B cell (primary cell): ENCODE measurements around the gene KCNH6. TPM values are rescaled to one million over a fixed set of nuclear protein-coding genes. Genes with fewer than 3 reads are reported as not detected.

Experiments
- ATAC-seq: fragments of 200-7000 bp; cut with Tn5 transposase; one replicate; pipeline ENCODE4 v1.10.0; 2021; ENCODE audit warnings: low read depth, mild to moderate bottlenecking, moderate number of reproducible peaks, moderate library complexity
- CTCF ChIA-PET: fragments of 350-600 bp; sonication (Branson Sonifier 250); formaldehyde crosslinking; loops from one replicate; lab custom pipeline; 2021; ENCODE audit warnings: antibody characterized with exemption, inconsistent platforms; lab: Charles Lee
- POLR2A ChIA-PET: fragments of 350-600 bp; sonication (Branson Sonifier 250); formaldehyde crosslinking; loops from one replicate; lab custom pipeline; 2021; ENCODE audit warnings: antibody characterized with exemption; lab: Charles Lee
- DNase-seq: peaks from one replicate; pipeline ENCODE4 v3.0.0; 2013
- H2AFZ ChIP-seq: 2 replicates; pipeline ENCODE4 v1.6.1; 2012; ENCODE audit warnings: mild to moderate bottlenecking, low read depth, low read length; ENCODE audit not compliant: insufficient read depth, poor library complexity, severe bottlenecking
- H3K27ac ChIP-seq, 2 donors: 1 replicate in 1 of 2; 2 replicates in 1 of 2; pipeline ENCODE4 v1.5.1; 2012 to 2013; ENCODE audit warnings: low read length in 2 of 2, mild to moderate bottlenecking in 2 of 2, moderate library complexity in 1 of 2
- H3K27me3 ChIP-seq, 4 experiments: fragments of 200-600 bp in 1 of 4; sonication (generic) in 1 of 4; replicated peaks in 1 of 4; 1 replicate in 2 of 4; 2 replicates in 2 of 4; pipeline versions ENCODE4 v1.6.1 to v1.7.0; 2013 to 2016; ENCODE audit warnings: low read length in 3 of 4, mild to moderate bottlenecking in 2 of 4, mixed read lengths in 1 of 4, moderate library complexity in 1 of 4; ENCODE audit not compliant: insufficient read depth in 4 of 4, control insufficient read depth in 3 of 4; ENCODE audit errors: control extremely low read depth in 1 of 4
- H3K36me3 ChIP-seq, 2 experiments: replicated peaks in 1 of 2; 1 replicate in 1 of 2; 2 replicates in 1 of 2; pipeline versions ENCODE4 v1.6.1 to v1.7.1; 2013; ENCODE audit warnings: low read length in 1 of 2; ENCODE audit not compliant: insufficient read depth in 2 of 2, control insufficient read depth in 1 of 2; ENCODE audit errors: control extremely low read depth in 1 of 2, extremely low read depth in 1 of 2
- H3K4me1 ChIP-seq, 2 donors: fragments of 200-600 bp in 1 of 2; sonication (generic) in 1 of 2; 1 replicate in 1 of 2; 2 replicates in 1 of 2; pipeline versions ENCODE4 v1.5.1 to v1.6.1; 2013 to 2017; ENCODE audit warnings: low read length in 2 of 2; ENCODE audit not compliant: control insufficient read depth in 2 of 2, insufficient read depth in 2 of 2
- H3K4me2 ChIP-seq: replicated peaks from 2 replicates; pipeline ENCODE3; 2012; ENCODE audit warnings: mild to moderate bottlenecking, low read depth, low read length; ENCODE audit not compliant: poor library complexity, severe bottlenecking
- H3K4me3 ChIP-seq, 5 experiments: fragments of 200-600 bp in 1 of 5; sonication (generic) in 1 of 5; 1 replicate in 3 of 5; 2 replicates in 2 of 5; pipeline versions ENCODE4 v1.5.1 to v1.7.0; 2011 to 2016; ENCODE audit warnings: low read length in 4 of 5, mild to moderate bottlenecking in 4 of 5, low read depth in 2 of 5, control low read depth in 1 of 5, moderate library complexity in 1 of 5; ENCODE audit not compliant: insufficient read depth in 1 of 5; ENCODE audit errors: control extremely low read depth in 1 of 5, extremely low read depth in 1 of 5
- H3K79me2 ChIP-seq: fragments of 200-600 bp; sonication (generic); one replicate; pipeline ENCODE4 v1.6.0; 2016; ENCODE audit warnings: low read length; ENCODE audit not compliant: control insufficient read depth, insufficient read depth
- H3K9ac ChIP-seq: fragments of 200-600 bp; sonication (generic); 2 replicates; pipeline ENCODE4 v1.6.1; 2017; ENCODE audit warnings: mild to moderate bottlenecking, low read length, moderate library complexity
- H3K9me3 ChIP-seq, 3 donors: one replicate each; pipeline versions ENCODE4 v1.6.1 to v1.7.1; 2013; ENCODE audit warnings: low read length in 2 of 3; ENCODE audit not compliant: control insufficient read depth in 2 of 3, insufficient read depth in 1 of 3; ENCODE audit errors: control extremely low read depth in 1 of 3
- H4K20me1 ChIP-seq: 2 replicates; pipeline ENCODE4 v1.6.0; 2012; ENCODE audit warnings: mild to moderate bottlenecking, low read length; ENCODE audit not compliant: insufficient read depth, control insufficient read depth, poor library complexity, severe bottlenecking
- H3K27ac Mint-ChIP-seq: one replicate; pipeline ENCODE4 v1.8.0; 2021; ENCODE audit warnings: mixed read lengths
- H3K27me3 Mint-ChIP-seq: one replicate; pipeline ENCODE4 v1.8.0; 2021; ENCODE audit warnings: mixed read lengths
- H3K4me1 Mint-ChIP-seq: one replicate; pipeline ENCODE4 v1.8.0; 2021; ENCODE audit warnings: mixed read lengths
- H3K4me3 Mint-ChIP-seq: one replicate; pipeline ENCODE4 v1.8.0; 2021; ENCODE audit warnings: mixed read lengths
- H3K9me3 Mint-ChIP-seq: one replicate; pipeline ENCODE4 v1.8.0; 2022; ENCODE audit warnings: mixed read lengths; ENCODE audit not compliant: insufficient read depth
- CTCF ChIP-seq: fragments of 200-600 bp; IDR thresholded peaks from one replicate; pipeline ENCODE4 v1.8.0; 2022; ENCODE audit warnings: antibody characterized with exemption, mild to moderate bottlenecking
- EZH2 ChIP-seq: IDR thresholded peaks from 2 replicates; pipeline ENCODE4 v1.6.1; 2012; ENCODE audit warnings: borderline replicate concordance, low read depth, mild to moderate bottlenecking, moderate library complexity, low read length; ENCODE audit not compliant: insufficient read depth, poor library complexity, severe bottlenecking
- WGBS: methylation state at CpG from one replicate; pipeline ENCODE4 v1.1.5; 2013; ENCODE audit warnings: missing lambda C conversion rate; ENCODE audit not compliant: insufficient coverage; 5-methylcytosine and 5-hydroxymethylcytosine counted together
- intact Hi-C: fragments of 100-400 bp; cut with micrococcal nuclease; formaldehyde crosslinking; loops from one replicate; pipeline ENCODE4 v1.10.0; 2022
- polyA plus RNA-seq: library from polyadenylated mRNA; depleted of rRNA; stranded (reverse); fragments of >200 nt; gene quantifications from 2 replicates; pipeline ENCODE4 v1.2.3, GENCODE V29; 2012
- total RNA-seq, 2 donors: library from RNA; stranded (reverse); fragments of 120-200 nt in 1 of 2; gene quantifications; 1 replicate in 1 of 2; 2 replicates in 1 of 2; pipeline versions ENCODE4 v1.2.3 to v1.2.4, GENCODE V29; 2013 to 2022

The KCNH6 gene
- total and polyA plus RNA-seq, 2 donors (not counting 1 experiment from before 2014, with no cell fraction given), result not detected

- ChIA-PET POLR2A (no interaction called here), CTCF (interaction anchor here (0.6 kb wide), 1 partner anchor 71 kb away, joined by 3 read pairs; no protein-coding TSS in a partner anchor)
- Histone ChIP-seq H3K36me3 (no peaks in the 10 kb centered on the region), H3K79me2 (no peaks in the 10 kb centered on the region), H3K27me3 (no peaks in the 10 kb centered on the region), H3K27ac (no peak overlapping the region), H3K9ac (no peak overlapping the region), H3K4me1 (no peaks in the 10 kb centered on the region), H2AFZ (no peak overlapping the region), H3K4me2 (no peak overlapping the region), H3K4me3 (no peak overlapping the region), H3K9me3 (no peaks in the 10 kb centered on the region), H4K20me1 (no peaks in the 10 kb centered on the region)
- TF ChIP-seq EZH2 (no peak), CTCF (no peak)
- DNase-seq, result no peak
- Mint-ChIP-seq H3K27ac (no peak overlapping the region), H3K4me3 (no peak overlapping the region), H3K4me1 (no peaks in the 10 kb centered on the region), H3K9me3 (no peaks in the 10 kb centered on the region), H3K27me3 (peaks cover 11% of the 10 kb centered on the region)
- WGBS, result 94% methylated on average over 31 of the region's 36 CpGs
- intact Hi-C loops, result no loop called here
- ATAC-seq, result no peak
Measured at GRCh38 chr17:63496663-63497400, 26.3 kb upstream of the KCNH6 start.

GRCh38 chr17:63497708-63498483 is 25.3 kb upstream of the KCNH6 start:
- WGBS, result 89% methylated on average over 13 of the region's 16 CpGs

More at GRCh38 chr17:63497708-63498483, 25.3 kb upstream of the KCNH6 start:
- Histone ChIP-seq H3K79me2 (no peaks in the 10 kb centered on the region), H3K9me3 (no peaks in the 10 kb centered on the region), H3K4me3 (no peak overlapping the region), H3K4me2 (no peak overlapping the region), H3K9ac (no peak overlapping the region), H4K20me1 (no peaks in the 10 kb centered on the region), H3K4me1 (no peaks in the 10 kb centered on the region), H2AFZ (no peak overlapping the region), H3K27me3 (no peaks in the 10 kb centered on the region), H3K27ac (no peak overlapping the region), H3K36me3 (no peaks in the 10 kb centered on the region)
- intact Hi-C loops, result no loop called here
- Mint-ChIP-seq H3K4me1 (no peaks in the 10 kb centered on the region), H3K4me3 (no peak overlapping the region), H3K9me3 (no peaks in the 10 kb centered on the region), H3K27ac (no peak overlapping the region), H3K27me3 (peaks cover 16% of the 10 kb centered on the region)
- no peak for ATAC-seq
- no peak for DNase-seq
- POLR2A ChIA-PET, result no interaction called here
- CTCF ChIA-PET, result interaction anchor here (0.6 kb wide), 1 partner anchor 411 kb away, joined by 3 read pairs; no protein-coding TSS in a partner anchor
- TF ChIP-seq CTCF (no peak), EZH2 (no peak)
